Brain microvascular endothelial cell (primary cell): Measurements from ENCODE around the gene RNGTT.

Experiments
- DNase-seq: peaks from one replicate; pipeline ENCODE4 v3.0.0-alpha.2; 2020
- H3K27ac ChIP-seq: fragments of 250-450 bp; sonication (Bioruptor Pico); 2 replicates; pipeline ENCODE4 v1.5.1; 2020; ENCODE audit warnings: mild to moderate bottlenecking, moderate library complexity
- H3K27me3 ChIP-seq: fragments of 250-450 bp; sonication (Bioruptor Pico); replicated peaks from 2 replicates; pipeline ENCODE4 v1.5.1; 2020; ENCODE audit warnings: mild to moderate bottlenecking
- H3K36me3 ChIP-seq: fragments of 250-450 bp; sonication (Bioruptor Pico); replicated peaks from 2 replicates; pipeline ENCODE4 v1.5.1; 2020; ENCODE audit warnings: mild to moderate bottlenecking
- H3K4me3 ChIP-seq: 2 replicates; pipeline ENCODE4 v1.5.1; 2011; ENCODE audit warnings: low read depth, mild to moderate bottlenecking, control low read depth, low read length, moderate library complexity
- in situ Hi-C: cut with HindIII; loops from 2 replicates; pipeline ENCODE4 v1.10.0; 2017; ENCODE audit warnings: low sequenced_read_pairs, low pct_ligation_motif_present
- TF ChIP-seq, protein P1 (sequence below): IDR thresholded peaks from 2 replicates; pipeline ENCODE4 v1.5.1; 2011; ENCODE audit warnings: low read depth, mild to moderate bottlenecking, moderate library complexity, low read length, control low read depth, inconsistent platforms; ENCODE audit errors: missing control alignments

RNGTT gene

DNA sequence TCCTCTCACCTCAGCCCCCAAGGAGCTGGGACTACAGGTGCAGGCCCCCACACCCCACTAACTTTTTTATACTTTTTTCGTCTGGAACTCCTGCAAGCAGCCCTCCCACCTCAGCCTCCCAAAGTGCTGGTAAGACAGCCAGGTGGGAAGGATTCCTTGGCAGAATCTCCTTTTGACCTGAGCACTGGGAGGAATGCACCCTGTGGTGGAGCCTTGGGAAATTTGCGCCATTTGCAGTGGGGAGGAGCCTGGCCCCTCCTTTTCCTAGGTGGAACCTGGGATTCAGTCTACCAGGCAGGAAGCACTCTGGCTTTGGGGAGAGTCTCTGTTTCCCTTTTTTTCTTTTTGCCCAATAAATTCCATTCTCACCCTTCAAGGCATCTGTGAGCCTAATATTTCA is 2.3 kb upstream of the RNGTT start:
- Histone ChIP-seq H3K4me3 (no peak overlapping the region), H3K27ac (no peak overlapping the region), H3K27me3 (no peaks in the 10 kb centered on the region), H3K36me3 (no peaks in the 10 kb centered on the region)
- TF ChIP-seq, protein P1, sequence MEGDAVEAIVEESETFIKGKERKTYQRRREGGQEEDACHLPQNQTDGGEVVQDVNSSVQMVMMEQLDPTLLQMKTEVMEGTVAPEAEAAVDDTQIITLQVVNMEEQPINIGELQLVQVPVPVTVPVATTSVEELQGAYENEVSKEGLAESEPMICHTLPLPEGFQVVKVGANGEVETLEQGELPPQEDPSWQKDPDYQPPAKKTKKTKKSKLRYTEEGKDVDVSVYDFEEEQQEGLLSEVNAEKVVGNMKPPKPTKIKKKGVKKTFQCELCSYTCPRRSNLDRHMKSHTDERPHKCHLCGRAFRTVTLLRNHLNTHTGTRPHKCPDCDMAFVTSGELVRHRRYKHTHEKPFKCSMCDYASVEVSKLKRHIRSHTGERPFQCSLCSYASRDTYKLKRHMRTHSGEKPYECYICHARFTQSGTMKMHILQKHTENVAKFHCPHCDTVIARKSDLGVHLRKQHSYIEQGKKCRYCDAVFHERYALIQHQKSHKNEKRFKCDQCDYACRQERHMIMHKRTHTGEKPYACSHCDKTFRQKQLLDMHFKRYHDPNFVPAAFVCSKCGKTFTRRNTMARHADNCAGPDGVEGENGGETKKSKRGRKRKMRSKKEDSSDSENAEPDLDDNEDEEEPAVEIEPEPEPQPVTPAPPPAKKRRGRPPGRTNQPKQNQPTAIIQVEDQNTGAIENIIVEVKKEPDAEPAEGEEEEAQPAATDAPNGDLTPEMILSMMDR: no peak
- no peak for DNase-seq
- in situ Hi-C loops: no loop called here

- Histone ChIP-seq H3K27me3 (no peaks in the 10 kb centered on the region), H3K27ac (no peak overlapping the region), H3K4me3 (peak overlapping the region; percentile 98), H3K36me3 (no peaks in the 10 kb centered on the region)
- DNase-seq: no peak
- in situ Hi-C loops: no loop called here
- TF ChIP-seq, protein P1: no peak
Measured at GRCh38 chr6:88964509-88964908, 1.1 kb upstream of the RNGTT start.

DNA sequence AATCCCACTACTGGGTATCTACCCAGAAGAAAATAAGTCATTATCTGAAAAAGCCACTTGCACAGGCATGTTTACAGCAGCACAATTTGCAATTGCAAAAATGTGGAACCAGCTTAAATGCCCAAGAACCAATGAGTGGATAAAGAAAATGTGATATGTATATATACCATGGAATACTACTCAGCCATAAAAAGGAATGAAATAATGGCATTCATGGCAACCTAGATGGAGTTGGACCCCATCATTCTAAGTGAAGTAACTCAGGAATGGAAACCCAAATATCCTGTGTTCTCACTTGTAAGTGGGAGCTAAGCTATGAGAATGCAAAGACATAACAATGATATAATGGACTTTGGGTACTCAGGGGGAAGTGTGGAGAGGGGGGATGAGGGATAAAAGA is 4.6 kb downstream of the RNGTT start:
- Histone ChIP-seq H3K4me3 (no peak overlapping the region), H3K36me3 (no peaks in the 10 kb centered on the region), H3K27ac (no peak overlapping the region), H3K27me3 (no peaks in the 10 kb centered on the region)
- TF ChIP-seq, protein P1: no peak
- in situ Hi-C loops: no loop called here
- DNase-seq: no peak

DNA sequence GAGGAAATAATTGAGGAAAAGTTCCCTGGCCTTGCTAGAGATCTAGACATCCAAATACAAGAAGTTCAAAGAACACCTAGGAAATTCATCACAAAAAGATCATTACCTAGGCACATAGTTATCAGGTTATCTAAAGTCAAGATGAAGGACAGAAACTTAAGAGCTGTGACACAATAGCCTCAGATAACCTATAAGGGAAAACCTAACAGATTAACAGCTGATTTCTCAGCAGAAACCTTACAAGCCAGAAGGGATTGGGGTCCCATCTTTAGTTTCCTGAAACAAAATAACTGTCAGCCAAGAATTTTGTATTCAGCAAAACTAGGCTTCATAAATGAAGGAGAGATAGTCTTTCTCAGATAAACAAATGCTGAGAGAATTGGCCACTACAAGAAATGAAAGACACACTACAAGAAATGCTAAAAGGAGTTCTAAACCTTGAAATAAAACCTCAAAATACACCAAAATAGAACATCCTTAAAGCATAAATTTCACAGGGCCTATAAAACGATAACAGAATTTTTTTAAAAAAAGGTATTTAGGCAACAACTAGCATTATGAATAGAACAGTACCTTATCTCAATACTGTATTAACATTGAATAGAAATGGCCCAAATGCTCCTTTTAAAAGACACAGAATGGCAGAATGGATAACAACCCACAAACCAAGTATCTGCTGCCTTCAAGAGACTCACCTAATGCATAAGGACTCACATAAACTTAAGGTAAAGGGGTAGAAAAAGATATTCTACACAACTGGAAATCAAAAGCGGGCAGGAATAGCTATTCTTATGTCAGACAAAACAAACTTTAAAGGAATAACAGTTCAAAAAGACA is 9.7 kb downstream of the RNGTT start:
- Histone ChIP-seq H3K27me3 (no peaks in the 10 kb centered on the region), H3K4me3 (no peak overlapping the region), H3K36me3 (no peaks in the 10 kb centered on the region), H3K27ac (no peak overlapping the region)
- in situ Hi-C loops: no loop called here
- TF ChIP-seq, protein P1: no peak
- no peak for DNase-seq

DNA sequence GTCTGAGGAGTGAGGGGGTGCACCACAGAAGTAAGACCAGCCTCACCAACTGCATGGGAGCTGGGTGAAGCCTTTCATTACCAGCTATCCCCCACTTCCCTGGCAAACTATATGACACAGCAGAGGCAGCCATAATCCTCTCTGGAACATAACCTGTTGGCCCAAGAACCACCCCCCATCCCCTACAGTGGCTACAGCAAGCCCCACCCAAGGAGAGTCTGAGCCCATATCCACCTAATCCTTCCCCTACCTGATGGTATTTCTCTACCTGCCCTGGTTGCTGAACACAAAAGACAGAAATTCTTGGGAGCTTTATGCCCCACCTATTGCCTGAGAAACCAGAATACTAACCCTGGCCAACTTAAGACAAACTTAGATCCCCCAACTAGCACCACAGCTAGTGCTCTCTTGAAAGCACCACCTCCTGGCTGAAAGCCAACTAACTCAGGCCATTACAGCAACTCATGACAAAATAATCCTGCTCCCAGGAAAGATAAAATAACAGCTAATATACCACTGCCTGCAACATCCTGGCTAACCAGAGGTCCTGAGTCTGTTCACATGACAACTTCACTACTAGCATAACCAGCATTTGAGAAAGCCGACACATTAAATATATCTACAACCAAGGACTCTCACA is 11.2 kb downstream of the RNGTT start:
- TF ChIP-seq, protein P1: no peak
- in situ Hi-C loops: no loop called here
- peak; percentile 48 for DNase-seq
- Histone ChIP-seq H3K36me3 (no peaks in the 10 kb centered on the region), H3K4me3 (no peak overlapping the region), H3K27ac (no peak overlapping the region), H3K27me3 (no peaks in the 10 kb centered on the region)
